Measurements from ENCODE around the gene CYP4F22. TPM values are rescaled to one million over a fixed set of nuclear protein-coding genes. Genes with fewer than 3 reads are reported as not detected.
"Not testable (repeated sequence)": the region's sequence is repeated elsewhere in the genome, so short reads cannot be mapped to it uniquely, and the experiment has no call there.

Gene CYP4F22
- total and polyA plus RNA-seq, 4 experiments from 2014 or later, result 0.44 to 1.7 (median 0.84) TPM

DNA sequence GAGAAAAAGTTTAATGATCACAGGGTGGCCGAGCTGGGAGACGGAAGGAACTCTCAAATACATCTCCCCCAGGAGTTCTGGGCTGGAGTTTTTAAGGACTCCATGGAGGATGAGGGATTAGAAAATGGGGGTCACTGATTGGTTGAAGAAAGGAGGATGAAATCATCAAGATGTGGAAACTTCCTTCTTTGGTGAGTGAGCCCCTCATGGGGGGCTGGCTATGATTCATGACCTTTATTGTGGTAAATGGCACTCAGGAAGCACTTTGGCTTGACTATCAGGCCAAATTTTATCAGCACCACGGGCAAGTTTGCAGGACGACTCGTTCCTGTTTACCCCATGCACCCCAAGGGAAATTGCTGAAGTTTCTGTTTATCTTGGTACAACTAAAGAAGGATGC, 84.2 kb downstream of the CYP4F22 start:
- H3K27me3 ChIP-seq (ENCODE audit: insufficient read depth, low read length); H3K4me1 Mint-ChIP-seq; H3K36me3 ChIP-seq (ENCODE audit: insufficient read depth, low read length); CTCF ChIA-PET (ENCODE audit: partially characterized antibody); H3K4me3 Mint-ChIP-seq; DNase-seq; POLR2A ChIA-PET (ENCODE audit: partially characterized antibody); H3K27ac Mint-ChIP-seq; H3K9me3 ChIP-seq (ENCODE audit: control insufficient read depth in 1 of 2, low read length in 2 of 2); intact Hi-C loops (cut with micrococcal nuclease); H3K4me1 ChIP-seq (ENCODE audit: insufficient read depth, low read length); H3K27ac ChIP-seq (ENCODE audit: low read depth, low read length); H3K4me3 ChIP-seq (ENCODE audit: low read length in 2 of 2); H3K36me3 Mint-ChIP-seq: not testable (repeated sequence)
- H3K9me3 Mint-ChIP-seq, result peaks cover 0 to 22% (median 16%) of the 10 kb centered on the region in 8 donors
- peaks cover 30 to 32% of the 10 kb centered on the region in 2 donors for H3K27me3 Mint-ChIP-seq

DNA sequence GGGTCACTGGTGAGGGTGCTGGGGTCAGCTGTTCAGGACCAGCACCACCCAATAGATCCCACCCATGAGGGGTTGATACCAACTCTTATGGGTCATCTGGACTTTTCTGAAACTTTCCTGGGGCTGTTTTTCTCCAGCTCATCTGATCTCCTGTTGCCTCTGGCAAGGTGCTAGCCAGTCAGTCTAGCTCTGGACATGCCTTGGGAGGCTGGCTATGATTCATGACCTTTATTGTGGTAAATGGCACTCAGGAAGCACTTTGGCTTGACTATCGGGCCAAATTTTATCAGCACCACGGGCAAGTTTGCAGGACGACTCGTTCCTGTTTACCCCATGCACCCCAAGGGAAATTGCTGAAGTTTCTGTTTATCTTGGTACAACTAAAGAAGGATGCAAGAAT, 85.4 kb downstream of the CYP4F22 start:
- POLR2A ChIA-PET (ENCODE audit: partially characterized antibody); H3K36me3 Mint-ChIP-seq; CTCF ChIA-PET (ENCODE audit: partially characterized antibody); H3K4me3 ChIP-seq (ENCODE audit: low read length in 2 of 2); H3K9me3 ChIP-seq (ENCODE audit: control insufficient read depth in 1 of 2, low read length in 2 of 2); intact Hi-C loops (cut with micrococcal nuclease); H3K27me3 ChIP-seq (ENCODE audit: insufficient read depth, low read length); H3K4me1 ChIP-seq (ENCODE audit: insufficient read depth, low read length); H3K27ac Mint-ChIP-seq; H3K36me3 ChIP-seq (ENCODE audit: insufficient read depth, low read length); H3K4me1 Mint-ChIP-seq; H3K4me3 Mint-ChIP-seq; H3K27ac ChIP-seq (ENCODE audit: low read depth, low read length); DNase-seq: not testable (repeated sequence)
- Mint-ChIP-seq H3K27me3 (peaks cover 30 to 32% of the 10 kb centered on the region in 2 donors), H3K9me3 (peaks cover 0 to 23% (median 17%) of the 10 kb centered on the region in 8 donors)

DNA sequence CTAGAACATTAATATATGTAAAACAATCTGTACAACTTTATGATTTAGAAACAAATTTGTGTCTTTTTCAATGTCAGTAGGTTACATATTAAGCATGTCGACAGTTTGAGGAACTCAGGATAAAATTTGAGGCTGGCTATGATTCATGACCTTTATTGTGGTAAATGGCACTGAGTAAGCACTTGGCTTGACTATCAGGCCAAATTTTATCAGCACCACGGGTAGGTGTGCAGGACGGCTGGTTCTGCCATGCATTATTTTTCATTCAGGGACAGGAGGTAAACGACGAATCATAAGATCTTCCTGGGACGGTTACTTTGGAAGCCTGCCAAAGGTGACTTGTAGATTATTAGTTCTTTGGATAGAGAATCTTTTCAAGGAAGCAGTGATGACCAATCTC, 86.7 kb downstream of the CYP4F22 start:
- CTCF ChIA-PET (ENCODE audit: partially characterized antibody), result no interaction called here
- Mint-ChIP-seq H3K9me3 (peaks cover 0 to 23% (median 17%) of the 10 kb centered on the region in 8 donors), H3K27me3 (peaks cover 26 to 32% of the 10 kb centered on the region in 2 donors), H3K4me1 (no peaks in the 10 kb centered on the region), H3K4me3 (peak overlapping the region in 1 of 8 donors; percentile 36), H3K36me3 (no peaks in the 10 kb centered on the region), H3K27ac (no peak overlapping the region)
- intact Hi-C loops (cut with micrococcal nuclease), result no loop called here
- H3K27me3 ChIP-seq (ENCODE audit: insufficient read depth, low read length), result no peaks in the 10 kb centered on the region
- no peak overlapping the region for H3K27ac ChIP-seq (ENCODE audit: low read depth, low read length)
- DNase-seq, result no peak
- H3K4me3 ChIP-seq (ENCODE audit: low read length in 2 of 2), result no peak overlapping the region
- no peaks in the 10 kb centered on the region for H3K4me1 ChIP-seq (ENCODE audit: insufficient read depth, low read length)
- H3K36me3 ChIP-seq (ENCODE audit: insufficient read depth, low read length), result no peaks in the 10 kb centered on the region
- POLR2A ChIA-PET (ENCODE audit: partially characterized antibody), result no interaction called here
- no peaks in the 10 kb centered on the region for H3K9me3 ChIP-seq (ENCODE audit: control insufficient read depth in 1 of 2, low read length in 2 of 2)

Other genes with a start within 250 kb of the CYP4F22 start
- gene BRD4, start 176.0 kb upstream of the CYP4F22 start, total RNA-seq, result 100 to 1,000 TPM; 149 to 152 TPM
- 10 to 100 TPM in 1 of 2 donors, 1 to 10 TPM in 1; 4.2 to 48.2 TPM for gene BRD4, start 176.0 kb upstream of the CYP4F22 start, polyA plus RNA-seq
- gene AKAP8, start 128.7 kb upstream of the CYP4F22 start, total RNA-seq, result 10 to 100 TPM; 69.9 to 71.5 TPM
- 10 to 100 TPM; 10.8 to 23.6 TPM for gene AKAP8, start 128.7 kb upstream of the CYP4F22 start, polyA plus RNA-seq
- gene AKAP8L, start 89.5 kb upstream of the CYP4F22 start, total RNA-seq, result 100 to 1,000 TPM; 177 to 182 TPM
- gene AKAP8L, start 89.5 kb upstream of the CYP4F22 start, polyA plus RNA-seq, result 10 to 100 TPM; 31.4 to 61.4 TPM
- 10 to 100 TPM; 28.7 to 30.0 TPM for gene WIZ, start 58.6 kb upstream of the CYP4F22 start, total RNA-seq
- gene WIZ, start 58.6 kb upstream of the CYP4F22 start, polyA plus RNA-seq, result 1 to 10 TPM in 1 of 2 donors, under 1 TPM in 1; 0.03 to 2.5 TPM
- 100 to 1,000 TPM; 229 to 238 TPM for gene RASAL3, start 44.0 kb upstream of the CYP4F22 start, total RNA-seq
- gene RASAL3, start 44.0 kb upstream of the CYP4F22 start, polyA plus RNA-seq, result 100 to 1,000 TPM in 1 of 2 donors, 10 to 100 TPM in 1; 37.4 to 106 TPM
- gene PGLYRP2, start 29.0 kb upstream of the CYP4F22 start, total RNA-seq, result under 1 TPM; 0.61 to 0.91 TPM
- under 1 TPM; 0.19 to 0.23 TPM for gene PGLYRP2, start 29.0 kb upstream of the CYP4F22 start, polyA plus RNA-seq
- gene CYP4F8, start 106.7 kb downstream of the CYP4F22 start, total RNA-seq, result not detected
- not detected for gene CYP4F8, start 106.7 kb downstream of the CYP4F22 start, polyA plus RNA-seq
- not detected for gene CYP4F3, start 132.4 kb downstream of the CYP4F22 start, total RNA-seq
- not detected for gene CYP4F3, start 132.4 kb downstream of the CYP4F22 start, polyA plus RNA-seq
- 1 to 10 TPM; 3.7 to 5.2 TPM for gene CYP4F12, start 164.6 kb downstream of the CYP4F22 start, total RNA-seq
- gene CYP4F12, start 164.6 kb downstream of the CYP4F22 start, polyA plus RNA-seq, result under 1 TPM; 0.22 to 0.68 TPM
- not detected for gene OR10H2, start 219.5 kb downstream of the CYP4F22 start, total RNA-seq
- not detected for gene OR10H2, start 219.5 kb downstream of the CYP4F22 start, polyA plus RNA-seq
- gene OR10H3, start 229.5 kb downstream of the CYP4F22 start, total RNA-seq, result not detected
- gene OR10H3, start 229.5 kb downstream of the CYP4F22 start, polyA plus RNA-seq, result not detected

Data from CD4-positive, alpha-beta memory T cell (primary cell).